Stimulated activated CD8-positive, alpha-beta memory T cell treated with anti-CD3 and anti-CD28 coated beads, Interleukin-7, amount 100 ng/mL, for 4 hours (primary cell): ENCODE measurements around the gene NDUFS7.

ENCODE experiments used
- DNase-seq, 2 donors: peaks; one replicate each; pipeline ENCODE4 v3.0.0-alpha.2; 2020; ENCODE audit warnings: low read depth in 2 of 2

NDUFS7 gene

DNA sequence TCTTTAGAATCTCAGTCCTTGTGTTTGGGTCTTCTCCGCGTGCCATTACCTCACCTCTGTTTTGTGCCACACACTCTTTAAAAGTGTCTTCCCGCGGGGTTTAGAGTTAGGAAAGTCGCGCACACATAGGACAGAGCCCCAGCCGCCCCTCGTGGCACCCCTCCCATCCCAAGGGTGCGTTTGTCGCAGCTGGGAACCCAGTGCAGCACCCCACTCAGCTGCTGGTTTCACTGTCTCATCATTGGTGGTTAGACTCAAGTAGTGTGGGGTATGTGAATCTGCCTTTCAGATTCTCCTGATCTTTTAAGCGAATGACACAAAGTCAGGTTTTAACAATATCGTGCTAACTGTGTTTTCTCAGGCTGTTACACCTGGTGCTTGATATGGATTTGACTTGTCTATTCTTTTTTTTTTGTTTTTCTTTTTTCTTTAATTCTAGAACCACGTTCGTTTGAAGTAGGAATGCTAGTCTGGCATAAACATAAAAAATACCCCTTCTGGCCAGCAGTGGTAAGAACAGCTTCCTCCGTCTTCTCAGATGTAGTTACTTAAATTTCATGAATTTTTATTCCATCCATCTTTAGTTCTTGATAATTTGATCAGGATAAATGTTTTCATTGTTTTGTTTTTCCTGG is 19.5 kb upstream of the NDUFS7 start:
- DNase-seq = peak in 1 of 2 donors; percentile 23

DNA sequence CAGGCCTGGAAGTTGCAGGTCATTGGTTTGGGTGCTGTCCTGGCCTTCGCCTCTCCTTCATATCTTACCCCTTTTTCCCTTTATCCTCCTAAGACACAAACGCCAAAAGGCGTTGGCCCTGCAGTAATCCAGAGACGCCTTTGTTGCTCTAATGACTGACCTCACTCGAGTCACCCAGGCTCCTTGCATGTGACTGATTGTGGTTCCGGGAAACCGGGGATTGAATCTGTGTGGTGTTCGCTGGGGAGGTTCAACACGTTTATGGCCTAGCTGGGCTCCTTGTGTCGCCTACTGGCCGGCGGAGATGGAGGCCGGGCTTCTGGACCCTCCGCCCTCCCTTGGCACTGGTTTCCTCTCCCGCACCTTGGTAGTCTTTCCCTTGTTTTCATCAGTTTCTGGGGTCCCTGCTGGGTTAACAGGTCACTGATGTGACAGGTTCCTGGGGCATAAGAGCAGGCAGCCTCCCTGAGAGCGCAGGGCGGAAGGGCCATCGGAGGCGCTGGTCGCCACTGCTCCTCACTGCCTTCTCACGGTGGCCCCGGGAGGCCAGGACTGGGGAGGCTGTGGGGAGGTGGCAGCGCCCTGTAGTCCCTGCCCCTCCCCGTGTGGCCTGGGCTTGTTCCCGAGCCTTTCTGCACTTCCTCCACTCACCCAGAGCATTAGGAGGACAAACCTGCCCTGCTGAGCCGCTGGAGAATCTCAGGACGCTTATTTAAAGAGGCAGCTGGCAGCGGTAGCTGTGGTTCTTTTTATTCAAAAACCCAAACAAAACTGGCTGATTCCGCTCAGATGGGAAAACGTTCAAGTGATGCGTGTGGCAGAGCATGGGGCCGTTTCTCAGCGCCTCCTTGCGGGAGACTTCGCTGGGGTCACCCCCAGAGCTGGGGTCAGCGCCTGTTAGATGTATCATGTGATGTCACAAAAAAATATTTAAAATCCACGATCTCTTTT is 18.1 kb upstream of the NDUFS7 start:
- DNase-seq = no peak

DNA sequence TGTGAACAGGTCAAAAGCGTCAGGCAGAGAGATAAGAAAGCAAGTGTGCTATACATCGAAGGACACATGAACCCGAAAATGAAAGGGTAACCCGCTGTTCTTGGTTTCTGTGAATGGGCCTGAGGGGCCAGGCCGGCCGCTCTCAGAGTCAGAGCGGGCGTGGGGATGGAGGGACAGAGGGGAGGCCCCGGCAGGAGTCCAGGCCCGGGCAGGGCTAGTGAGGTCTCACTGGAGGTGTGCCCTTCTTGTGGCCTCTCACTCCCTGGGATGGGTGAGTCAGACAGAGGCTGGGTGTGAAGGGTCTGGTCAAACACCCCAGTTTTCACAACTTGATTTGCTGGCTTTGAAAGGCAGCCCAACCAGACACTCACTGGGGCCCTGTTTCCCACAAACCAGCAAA is 17.4 kb upstream of the NDUFS7 start:
- no peak for DNase-seq

DNA sequence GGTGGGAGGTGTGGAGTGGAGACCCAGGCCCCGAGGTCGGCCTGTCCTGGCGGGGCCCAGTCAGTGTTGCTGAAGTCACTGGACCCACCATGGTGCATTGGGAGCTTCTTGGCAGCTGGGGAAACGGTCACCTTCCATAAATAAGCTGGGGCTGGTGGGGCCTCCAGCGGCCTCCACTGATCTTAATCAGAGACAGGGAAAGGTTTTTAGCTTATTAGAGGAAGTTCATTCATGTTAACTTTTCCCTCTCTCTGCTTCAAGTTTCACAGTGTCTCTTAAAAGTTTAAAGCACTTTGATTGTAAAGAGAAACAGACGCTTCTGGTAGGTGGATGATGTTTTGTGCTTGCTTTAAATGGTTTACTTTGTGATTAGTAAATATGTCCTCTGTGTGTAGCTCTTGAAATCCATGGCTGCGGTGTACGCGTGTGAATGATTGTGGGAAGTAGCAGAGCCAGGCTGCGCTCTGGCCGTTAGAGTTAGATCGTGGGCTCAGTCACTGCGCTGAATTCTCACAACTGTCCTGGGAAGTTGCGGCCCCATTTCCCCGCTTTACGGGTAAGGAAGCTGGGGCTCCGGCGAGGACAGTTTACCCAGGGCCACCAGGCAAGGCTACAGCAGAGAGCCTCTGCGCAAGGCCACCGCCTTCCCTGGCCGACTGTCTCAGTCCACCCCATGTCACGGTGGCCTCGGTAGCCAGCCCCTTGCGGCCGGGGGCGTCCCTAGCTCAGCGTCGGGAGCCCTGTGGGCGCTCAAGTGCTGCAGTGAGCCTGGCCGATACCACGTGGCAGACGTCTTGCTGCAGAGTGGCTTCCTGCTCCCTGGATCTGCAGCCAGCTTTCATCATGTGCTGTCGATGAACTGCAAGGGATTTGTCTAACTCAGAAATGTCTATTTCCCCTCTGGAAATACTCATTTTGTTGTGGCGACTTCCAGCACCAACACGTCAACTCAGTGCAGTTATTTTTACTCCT is 16.5 kb upstream of the NDUFS7 start:
- no peak for DNase-seq

DNA sequence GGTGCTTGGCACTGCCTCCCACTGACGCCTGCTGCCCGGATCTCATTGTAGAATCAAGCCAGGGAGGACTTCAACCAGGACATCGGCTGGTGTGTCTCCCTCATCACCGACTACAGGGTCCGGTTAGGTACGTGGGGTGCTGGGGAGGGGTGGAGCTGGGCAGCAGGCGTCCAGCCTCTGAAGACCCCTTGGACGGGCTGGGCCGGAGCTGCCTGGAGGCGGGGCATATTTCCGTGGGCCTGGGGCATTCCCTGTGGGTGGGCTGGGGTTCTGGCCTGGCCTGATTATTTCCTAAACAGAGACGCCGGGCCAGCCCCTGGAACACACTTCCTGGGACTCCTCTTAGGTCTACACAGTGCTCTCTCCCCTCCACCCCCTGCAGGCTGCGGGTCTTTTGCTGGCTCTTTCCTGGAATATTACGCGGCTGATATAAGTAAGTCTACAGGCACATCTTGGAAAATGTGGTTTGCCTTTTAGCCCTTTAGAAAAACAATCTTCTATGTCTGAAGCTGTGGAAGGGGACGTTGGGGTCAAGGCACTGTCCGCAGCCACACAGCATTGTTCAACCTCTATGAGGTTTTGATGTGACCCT is 14.4 kb upstream of the NDUFS7 start:
- no peak for DNase-seq

DNA sequence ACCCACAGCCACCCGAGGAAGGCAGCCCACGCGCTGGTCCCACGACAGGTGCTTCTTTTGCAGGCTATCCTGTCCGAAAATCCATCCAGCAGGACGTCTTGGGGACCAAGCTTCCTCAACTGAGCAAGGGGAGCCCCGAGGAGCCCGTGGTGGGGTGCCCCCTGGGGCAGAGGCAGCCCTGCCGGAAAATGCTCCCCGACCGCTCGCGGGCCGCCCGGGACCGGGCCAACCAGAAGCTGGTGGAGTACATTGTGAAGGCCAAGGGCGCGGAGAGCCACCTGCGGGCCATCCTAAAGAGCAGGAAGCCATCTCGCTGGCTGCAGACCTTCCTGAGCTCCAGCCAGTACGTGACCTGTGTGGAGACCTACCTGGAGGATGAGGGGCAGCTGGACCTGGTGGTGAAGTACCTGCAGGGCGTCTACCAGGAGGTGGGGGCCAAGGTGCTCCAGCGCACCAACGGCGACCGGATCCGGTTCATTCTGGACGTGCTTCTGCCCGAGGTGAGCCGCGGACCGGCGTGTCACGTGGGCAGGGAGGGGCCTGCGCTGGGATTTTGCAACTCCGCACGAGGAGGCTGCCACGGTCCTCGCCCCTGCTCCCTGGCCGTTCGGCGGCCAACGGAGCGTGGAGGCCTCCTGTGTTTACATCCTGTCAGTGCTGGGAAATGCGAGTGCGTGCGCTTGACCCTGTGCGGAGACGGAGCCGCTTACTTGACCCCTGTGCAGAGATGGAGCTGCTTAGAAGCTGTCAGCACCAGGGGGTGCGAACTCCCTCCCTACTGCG is 12.9 kb upstream of the NDUFS7 start:
- no peak for DNase-seq

DNA sequence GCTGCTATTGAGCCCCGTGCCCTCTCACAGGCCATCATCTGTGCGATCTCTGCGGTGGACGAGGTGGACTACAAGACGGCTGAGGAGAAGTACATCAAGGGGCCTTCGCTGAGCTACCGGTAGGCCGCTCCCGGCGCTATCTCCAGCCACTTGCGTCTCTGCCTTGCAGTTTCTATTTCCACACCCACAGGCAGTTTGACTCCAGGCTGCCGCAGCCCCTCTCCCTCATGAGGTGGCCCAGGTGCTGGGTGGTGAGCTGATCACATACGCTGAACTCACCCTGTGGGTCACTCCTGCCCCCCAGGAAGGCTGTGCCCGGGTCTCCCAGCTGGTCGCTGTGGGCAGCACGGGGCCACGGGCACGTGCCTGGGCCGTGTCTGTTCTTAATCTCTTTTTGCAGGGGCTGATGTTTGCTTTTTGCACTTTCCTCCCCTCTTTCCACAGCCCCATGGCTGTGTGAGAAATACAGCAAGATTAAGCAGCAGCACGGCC is 10.6 kb upstream of the NDUFS7 start:
- DNase-seq = no peak

DNA sequence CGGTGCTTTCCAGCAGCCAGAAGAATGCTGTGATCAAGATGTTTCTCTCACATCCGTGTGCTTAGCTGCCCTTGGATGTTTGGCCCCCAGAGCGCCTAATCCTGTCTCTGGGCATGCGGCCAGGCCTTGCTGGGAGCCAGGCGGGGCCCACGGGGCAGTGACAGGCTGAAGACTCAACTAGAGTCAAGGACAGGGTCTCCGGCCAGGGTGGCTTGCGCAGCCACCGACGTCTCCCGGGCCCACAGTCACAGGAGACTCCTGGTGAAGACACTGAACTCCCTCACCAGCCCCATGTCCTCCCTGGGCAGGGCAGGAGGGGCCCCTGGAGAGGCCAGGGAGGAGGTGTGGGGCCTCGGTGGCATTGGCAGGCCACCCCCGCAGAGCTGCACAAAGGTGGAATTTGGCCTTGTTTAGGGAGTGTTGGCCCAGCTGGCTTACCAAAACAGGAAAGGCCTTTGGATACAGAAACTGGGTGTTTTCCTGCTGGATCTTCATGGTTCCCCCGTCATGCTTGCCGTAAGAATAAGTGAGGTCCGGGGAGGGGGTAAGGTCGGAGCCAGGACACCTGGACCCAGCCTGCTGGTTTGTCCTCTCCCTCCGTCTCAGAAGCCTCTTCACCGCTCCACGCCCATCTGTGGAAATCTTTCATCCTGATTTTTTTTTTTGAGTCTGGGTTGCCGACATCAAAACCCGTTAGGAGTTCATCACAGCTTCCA is 10.0 kb upstream of the NDUFS7 start:
- DNase-seq = no peak

DNA sequence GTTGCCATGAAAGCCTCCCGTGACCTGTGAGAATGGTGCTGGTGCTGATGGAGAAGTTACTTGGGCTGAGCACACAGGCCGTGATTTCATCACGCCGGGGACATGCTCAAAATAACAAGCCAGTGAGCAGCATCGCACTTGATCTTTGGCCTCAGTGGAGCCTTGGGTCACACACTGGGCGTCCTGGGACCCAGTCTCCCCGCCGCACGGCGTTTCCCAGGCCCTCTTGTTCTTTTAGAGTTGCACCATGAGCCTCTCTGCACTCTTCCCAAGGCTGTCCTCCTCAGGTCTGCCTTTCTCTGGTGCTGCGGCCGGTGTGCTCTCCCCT is 9.5 kb upstream of the NDUFS7 start:
- DNase-seq = no peak

DNA sequence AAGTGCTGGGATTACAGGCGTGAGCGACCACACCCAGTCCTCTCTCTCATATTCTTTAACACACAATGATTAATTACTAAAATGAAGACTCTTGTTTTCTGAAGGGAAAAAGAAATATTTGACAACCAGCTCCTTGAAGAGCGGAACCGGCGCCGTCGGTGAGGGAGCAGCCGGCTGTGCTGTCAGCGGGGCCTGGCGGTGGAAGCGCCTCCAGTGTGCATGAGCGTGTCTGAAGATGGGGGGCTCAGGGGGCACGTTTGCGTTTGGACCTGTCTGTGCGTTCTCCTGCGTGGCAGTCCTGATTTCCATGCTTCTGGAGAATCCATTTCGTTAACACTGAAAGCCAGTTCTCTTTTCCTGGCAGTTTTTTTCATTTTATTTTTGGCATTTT is 7.3 kb upstream of the NDUFS7 start:
- no peak for DNase-seq

DNA sequence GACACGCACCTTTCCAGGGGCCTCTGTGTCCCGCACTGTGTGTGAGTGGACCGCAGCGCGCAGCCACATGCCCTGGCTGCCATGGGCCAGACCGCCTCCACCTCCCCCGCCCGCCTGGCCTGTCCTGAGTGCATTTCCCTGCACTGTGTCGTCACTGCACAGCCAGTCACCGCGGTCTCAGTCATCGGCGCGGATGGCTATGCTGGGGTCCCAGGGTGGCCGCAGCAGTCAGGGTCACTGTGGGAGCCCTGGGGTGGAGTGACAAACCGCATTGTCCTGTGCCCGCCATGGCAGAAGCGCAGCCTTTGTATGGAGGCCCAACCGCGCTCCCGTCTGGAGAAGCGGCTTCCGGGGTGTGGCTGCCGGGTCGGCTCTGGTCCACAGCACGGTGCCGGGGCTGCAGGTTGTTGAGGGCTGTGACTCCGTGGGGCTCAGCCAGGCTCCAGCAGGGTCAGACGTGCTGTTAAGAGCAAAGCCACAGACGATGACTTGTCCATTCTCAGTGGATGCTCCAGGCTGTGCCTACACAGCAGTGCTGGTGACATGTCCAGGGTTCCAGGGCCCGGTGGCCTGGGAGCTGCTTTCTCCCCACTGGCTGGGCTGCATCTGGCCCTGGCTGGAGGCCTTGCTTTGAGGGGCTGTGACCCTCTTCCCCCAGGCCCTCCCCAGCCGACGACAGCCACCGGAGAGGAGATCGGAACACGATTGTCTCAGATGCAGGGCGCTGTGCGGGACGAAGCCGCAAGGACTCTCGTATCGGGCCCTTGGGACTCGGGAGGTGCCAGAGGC is 6.3 kb upstream of the NDUFS7 start:
- no peak for DNase-seq

DNA sequence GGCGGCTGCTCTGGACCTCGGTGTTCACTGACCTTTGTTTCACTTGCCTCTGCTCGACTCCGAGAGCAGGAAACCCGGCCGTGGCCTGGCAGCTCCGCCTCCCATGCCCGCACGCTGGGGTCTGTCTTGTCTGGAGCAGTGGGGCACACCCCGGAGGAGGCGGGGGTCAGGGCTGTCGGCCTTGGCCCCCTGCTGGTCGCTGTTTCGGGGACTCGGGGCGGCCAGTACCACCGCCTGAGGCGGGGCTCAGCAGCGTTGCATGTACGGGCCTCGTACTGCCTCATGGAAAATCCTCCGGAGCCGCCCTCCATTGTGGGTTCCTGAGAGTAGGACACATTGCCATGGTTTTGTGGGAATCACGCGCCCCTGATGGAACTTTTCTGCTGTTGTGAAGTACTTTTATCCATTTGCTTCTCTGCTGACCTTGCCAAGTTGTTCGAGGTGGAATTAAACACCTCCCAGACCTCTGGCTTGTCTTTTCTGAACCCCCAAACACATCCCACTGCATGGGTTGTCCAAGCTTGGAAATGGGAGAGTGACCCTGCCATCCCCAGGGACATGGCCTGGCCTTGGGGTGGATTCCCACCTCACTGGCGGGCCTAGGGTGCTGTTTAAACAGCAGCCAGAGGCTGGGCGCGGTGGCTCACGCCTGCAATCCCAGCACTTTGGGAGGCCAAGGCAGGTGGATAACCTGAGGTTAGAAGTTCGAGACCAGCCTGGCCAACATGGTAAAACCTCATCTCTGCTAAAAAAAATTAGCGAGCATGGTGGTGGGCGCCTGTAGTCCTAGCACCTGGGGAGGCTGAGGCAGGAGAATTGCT is 5.5 kb upstream of the NDUFS7 start:
- DNase-seq = no peak

DNA sequence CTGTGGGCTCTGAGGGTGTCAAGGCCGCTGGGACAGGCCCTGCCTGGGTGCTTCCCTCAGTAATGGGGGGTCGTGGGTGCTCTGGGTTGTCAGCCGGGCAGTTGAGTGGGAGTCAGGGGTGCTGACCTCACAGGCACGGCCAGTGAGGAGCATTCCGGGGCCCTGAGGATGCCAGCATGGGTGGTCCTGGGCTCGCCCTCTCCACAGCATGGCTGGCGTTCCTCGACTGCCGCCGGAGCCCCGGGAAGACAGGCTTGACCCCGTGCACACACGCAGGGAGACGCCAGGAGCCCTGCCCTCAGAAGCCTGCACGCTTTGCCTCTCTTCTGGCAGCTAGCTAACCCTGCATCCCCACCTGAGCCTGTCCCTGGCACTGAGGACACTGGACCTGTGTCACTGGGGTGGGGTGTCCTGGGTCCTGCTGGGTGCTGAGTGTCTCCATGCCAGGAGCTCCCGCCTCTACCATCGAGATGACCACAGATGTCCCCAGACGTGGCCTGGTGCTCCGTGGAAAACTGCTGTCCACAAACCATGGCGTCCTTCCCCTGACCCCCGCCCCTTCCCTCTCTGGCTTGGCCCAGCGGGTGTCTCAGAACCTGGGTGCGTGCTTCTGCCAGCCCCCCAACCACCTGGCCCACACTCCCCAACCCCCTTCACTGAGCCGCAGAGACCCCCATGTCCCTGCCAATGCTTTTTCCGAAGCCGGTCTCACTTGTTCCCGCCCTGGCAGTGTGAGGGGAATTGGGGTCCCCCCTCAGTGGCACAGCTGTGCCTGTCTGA is 4.4 kb upstream of the NDUFS7 start:
- DNase-seq = no peak

DNA sequence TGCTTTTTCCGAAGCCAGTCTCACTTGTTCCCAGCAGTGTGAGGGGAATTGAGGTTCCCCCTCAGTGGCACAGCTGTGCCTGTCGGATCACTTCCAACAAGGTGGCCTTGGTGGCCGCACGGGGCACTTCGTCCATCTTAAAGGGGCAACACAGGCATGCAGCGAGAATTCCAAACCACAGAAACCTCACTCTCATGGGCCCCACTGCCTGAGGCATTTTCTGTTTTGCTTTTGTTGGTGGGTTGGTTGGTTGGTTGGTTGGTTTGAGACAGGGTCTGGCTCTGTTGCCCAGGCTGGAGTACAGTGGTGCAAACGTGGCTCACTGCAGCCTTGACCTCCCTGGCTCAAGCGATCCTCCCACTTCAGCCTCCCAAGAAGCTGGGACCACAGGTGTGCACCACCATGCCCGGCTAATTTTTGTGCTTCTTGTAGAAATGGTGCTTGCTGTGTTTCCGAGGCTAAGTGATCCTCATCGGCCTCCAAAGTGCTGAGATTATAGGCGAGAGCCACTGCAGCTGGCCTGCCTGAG is 3.7 kb upstream of the NDUFS7 start:
- no peak for DNase-seq

DNA sequence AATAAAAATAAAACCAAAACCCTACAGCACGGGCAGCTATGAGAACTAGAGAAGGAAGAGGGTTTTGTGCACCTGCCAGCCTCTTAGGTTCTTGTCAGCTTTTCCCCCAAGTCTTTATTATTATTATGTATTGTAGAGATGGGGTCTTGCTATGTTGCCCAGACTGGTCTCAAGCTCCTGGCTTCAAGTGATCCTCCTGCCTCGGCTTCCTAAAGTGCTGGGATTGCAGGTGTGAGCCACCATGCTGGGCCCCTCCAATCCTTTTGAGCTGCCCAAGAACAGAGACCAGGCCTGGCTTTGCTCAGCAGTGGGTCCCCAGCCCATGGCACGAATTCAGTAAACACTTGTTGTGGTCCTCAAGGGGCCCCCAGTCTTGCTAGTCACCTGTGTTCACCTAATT is 1.5 kb upstream of the NDUFS7 start:
- DNase-seq = no peak

DNA sequence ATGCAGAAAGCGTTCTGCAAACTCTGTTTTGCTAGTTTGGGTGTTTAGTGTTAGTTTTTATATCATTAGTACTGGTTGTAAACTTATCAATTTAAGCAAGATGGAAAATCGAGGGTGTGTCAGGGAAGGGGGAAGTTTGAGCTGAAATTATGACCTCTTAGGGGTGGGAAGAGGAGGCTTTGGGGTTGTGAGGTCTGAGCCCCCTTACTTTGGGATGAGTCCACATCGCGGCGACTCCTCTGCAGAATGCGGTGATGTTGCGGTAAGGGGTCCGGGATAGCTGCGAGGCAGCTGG is 743 bp upstream of the NDUFS7 start:
- DNase-seq = no peak

DNA sequence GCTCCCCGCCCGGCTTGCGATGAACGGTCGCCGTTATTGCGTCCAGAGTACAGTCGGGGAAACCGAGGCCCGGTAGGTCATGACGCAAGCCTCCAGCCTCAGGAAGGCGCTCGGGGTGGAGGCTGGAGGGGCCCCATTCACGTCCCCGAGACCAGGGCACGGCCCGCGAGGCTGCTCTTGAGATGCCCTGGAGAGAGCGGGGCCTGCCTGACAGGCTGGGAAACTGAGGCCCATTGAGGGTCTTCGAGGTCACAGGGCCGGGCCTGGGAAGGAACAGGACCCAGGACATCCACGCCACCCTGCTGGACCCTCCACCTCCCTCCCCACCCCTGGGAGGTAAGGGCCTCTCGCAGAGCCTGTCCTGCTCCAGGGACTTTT is 367 bp downstream of the NDUFS7 start:
- no peak for DNase-seq
